Measurements from ENCODE around the gene SRPK1. TPM values are rescaled to one million over a fixed set of nuclear protein-coding genes. Genes with fewer than 3 reads are reported as not detected.

Gene SRPK1
- 10 to 100 TPM; 65.9 to 66.0 TPM for total RNA-seq

- Mint-ChIP-seq H3K36me3 (ENCODE audit: low read depth) (peaks cover 15% of the 10 kb centered on the region), H3K4me1 (peaks cover 43% of the 10 kb centered on the region), H3K27ac (peak within 1 kb of the TSS; percentile 92), H3K9me3 (no peaks in the 10 kb centered on the region), H3K4me3 (peak within 1 kb of the TSS; percentile 93), H3K27me3 (no peaks in the 10 kb centered on the region)
- ChIA-PET CTCF (no interaction called here), POLR2A (no interaction called here)
- peak; percentile 88 for DNase-seq
Observed at GRCh38 chr6:35920793-35921732, at the start of gene SRPK1. SRPK1 (minus strand) TSS chr6:35921098; CDS start chr6:35921056, 42 bp downstream.

GRCh38 chr6:35970181-35970580 is 49.3 kb upstream of the SRPK1 start:
- ChIA-PET CTCF (interaction anchor here (1.1 kb wide), 1 partner anchor 12 kb away, joined by 3 read pairs; no protein-coding TSS in a partner anchor), POLR2A (no interaction called here)
- H3K9me3 Mint-ChIP-seq, result no peaks in the 10 kb centered on the region

GRCh38 chr6:35969646-35970045 is 48.7 kb upstream of the SRPK1 start:
- no peaks in the 10 kb centered on the region for H3K9me3 Mint-ChIP-seq
- CTCF ChIA-PET, result interaction anchor here (0.6 to 1.1 kb wide), 2 partner anchors 12 to 60 kb away, joined by 3 read pairs; no protein-coding TSS in a partner anchor
- H3K4me3 Mint-ChIP-seq, result no peak overlapping the region
- POLR2A ChIA-PET, result no interaction called here
- no peak overlapping the region for H3K27ac Mint-ChIP-seq
- no peaks in the 10 kb centered on the region for H3K36me3 Mint-ChIP-seq (ENCODE audit: low read depth)
- DNase-seq, result no peak
- peaks cover 4% of the 10 kb centered on the region for H3K27me3 Mint-ChIP-seq
- H3K4me1 Mint-ChIP-seq, result peaks cover 5% of the 10 kb centered on the region

More at GRCh38 chr6:35970181-35970580, 49.3 kb upstream of the SRPK1 start:
- no peaks in the 10 kb centered on the region for H3K36me3 Mint-ChIP-seq (ENCODE audit: low read depth)
- no peak for DNase-seq
- no peak overlapping the region for H3K27ac Mint-ChIP-seq
- peaks cover 5% of the 10 kb centered on the region for H3K4me1 Mint-ChIP-seq
- H3K4me3 Mint-ChIP-seq, result no peak overlapping the region
- H3K27me3 Mint-ChIP-seq, result peaks cover 4% of the 10 kb centered on the region

- Mint-ChIP-seq H3K27me3 (peaks cover 4% of the 10 kb centered on the region), H3K4me3 (no peak overlapping the region), H3K9me3 (no peaks in the 10 kb centered on the region), H3K27ac (no peak overlapping the region), H3K4me1 (peaks cover 3% of the 10 kb centered on the region), H3K36me3 (ENCODE audit: low read depth) (no peaks in the 10 kb centered on the region)
- ChIA-PET POLR2A (no interaction called here), CTCF (no interaction called here)
- DNase-seq, result no peak
Observed at GRCh38 chr6:35968821-35969220, 47.9 kb upstream of the SRPK1 start.

GRCh38 chr6:35967076-35967774 is 46.3 kb upstream of the SRPK1 start:
- Mint-ChIP-seq H3K9me3 (no peaks in the 10 kb centered on the region), H3K4me1 (no peaks in the 10 kb centered on the region), H3K36me3 (ENCODE audit: low read depth) (no peaks in the 10 kb centered on the region), H3K27ac (no peak overlapping the region), H3K4me3 (no peak overlapping the region), H3K27me3 (peaks cover 11% of the 10 kb centered on the region)
- ChIA-PET POLR2A (no interaction called here), CTCF (interaction anchor here (1.0 kb wide), 1 partner anchor 73 kb away, joined by 3 read pairs; no protein-coding TSS in a partner anchor)
- no peak for DNase-seq

GRCh38 chr6:35962779-35963560 is 42.1 kb upstream of the SRPK1 start:
- Mint-ChIP-seq H3K27ac (no peak overlapping the region), H3K4me3 (no peak overlapping the region), H3K4me1 (no peaks in the 10 kb centered on the region), H3K36me3 (ENCODE audit: low read depth) (no peaks in the 10 kb centered on the region), H3K27me3 (peaks cover 35% of the 10 kb centered on the region), H3K9me3 (no peaks in the 10 kb centered on the region)
- ChIA-PET POLR2A (no interaction called here), CTCF (interaction anchor here (1.2 kb wide), 1 partner anchor 9 kb away, joined by 5 read pairs; no protein-coding TSS in a partner anchor)
- DNase-seq, result no peak

- CTCF ChIA-PET, result no interaction called here
- POLR2A ChIA-PET, result no interaction called here
Observed at GRCh38 chr6:35960187-35960586, 39.3 kb upstream of the SRPK1 start.

GRCh38 chr6:35955970-35956369 is 35.1 kb upstream of the SRPK1 start:
- H3K9me3 Mint-ChIP-seq, result no peaks in the 10 kb centered on the region
- no peak overlapping the region for H3K27ac Mint-ChIP-seq
- no peak overlapping the region for H3K4me3 Mint-ChIP-seq
- no peaks in the 10 kb centered on the region for H3K36me3 Mint-ChIP-seq (ENCODE audit: low read depth)
- peaks cover 17% of the 10 kb centered on the region for H3K27me3 Mint-ChIP-seq
- ChIA-PET CTCF (interaction anchor here (1.1 to 2.0 kb wide), 2 partner anchors 69 to 72 kb away, joined by 4 to 7 read pairs; partner anchors contain the start of gene MAPK14), POLR2A (no interaction called here)
- peaks cover 7% of the 10 kb centered on the region for H3K4me1 Mint-ChIP-seq
- peak; percentile 10 for DNase-seq

More at GRCh38 chr6:35960187-35960586, 39.3 kb upstream of the SRPK1 start:
- Mint-ChIP-seq H3K27me3 (peaks cover 31% of the 10 kb centered on the region), H3K4me1 (no peaks in the 10 kb centered on the region), H3K9me3 (no peaks in the 10 kb centered on the region), H3K36me3 (ENCODE audit: low read depth) (no peaks in the 10 kb centered on the region), H3K4me3 (no peak overlapping the region), H3K27ac (no peak overlapping the region)
- DNase-seq, result no peak

GRCh38 chr6:35955521-35955920 is 34.6 kb upstream of the SRPK1 start:
- H3K4me3 Mint-ChIP-seq, result no peak overlapping the region
- POLR2A ChIA-PET, result no interaction called here
- DNase-seq, result no peak
- CTCF ChIA-PET, result interaction anchor here (1.1 to 2.0 kb wide), 2 partner anchors 70 to 72 kb away, joined by 4 to 7 read pairs; partner anchors contain the start of gene MAPK14
- H3K4me1 Mint-ChIP-seq, result peaks cover 7% of the 10 kb centered on the region
- no peak overlapping the region for H3K27ac Mint-ChIP-seq
- H3K27me3 Mint-ChIP-seq, result peaks cover 13% of the 10 kb centered on the region
- no peaks in the 10 kb centered on the region for H3K9me3 Mint-ChIP-seq
- H3K36me3 Mint-ChIP-seq (ENCODE audit: low read depth), result no peaks in the 10 kb centered on the region

GRCh38 chr6:35955071-35955470 is 34.2 kb upstream of the SRPK1 start:
- Mint-ChIP-seq H3K27me3 (peaks cover 11% of the 10 kb centered on the region), H3K36me3 (ENCODE audit: low read depth) (no peaks in the 10 kb centered on the region), H3K27ac (no peak overlapping the region), H3K4me3 (no peak overlapping the region), H3K9me3 (no peaks in the 10 kb centered on the region), H3K4me1 (peaks cover 7% of the 10 kb centered on the region)
- POLR2A ChIA-PET, result no interaction called here
- DNase-seq, result no peak
- CTCF ChIA-PET, result interaction anchor here (0.7 to 2.0 kb wide), 2 partner anchors 43 to 73 kb away, joined by 3 to 7 read pairs; partner anchors contain the start of gene MAPK14

GRCh38 chr6:35954333-35954732 is 33.4 kb upstream of the SRPK1 start:
- ChIA-PET CTCF (interaction anchor here (0.7 to 2.0 kb wide), 4 partner anchors 9 to 73 kb away, joined by 3 to 7 read pairs (median 4); partner anchors contain the start of gene MAPK14), POLR2A (no interaction called here)

GRCh38 chr6:35948725-35949124 is 27.8 kb upstream of the SRPK1 start:
- no peaks in the 10 kb centered on the region for H3K36me3 Mint-ChIP-seq (ENCODE audit: low read depth)
- POLR2A ChIA-PET, result no interaction called here
- CTCF ChIA-PET, result interaction anchor here (0.6 kb wide), 1 partner anchor 390 kb away, joined by 3 read pairs; no protein-coding TSS in a partner anchor
- no peak overlapping the region for H3K27ac Mint-ChIP-seq
- no peaks in the 10 kb centered on the region for H3K27me3 Mint-ChIP-seq
- peaks cover 7% of the 10 kb centered on the region for H3K4me1 Mint-ChIP-seq
- DNase-seq, result no peak
- no peaks in the 10 kb centered on the region for H3K9me3 Mint-ChIP-seq
- no peak overlapping the region for H3K4me3 Mint-ChIP-seq

More at GRCh38 chr6:35954333-35954732, 33.4 kb upstream of the SRPK1 start:
- Mint-ChIP-seq H3K27ac (no peak overlapping the region), H3K4me1 (peaks cover 7% of the 10 kb centered on the region), H3K4me3 (no peak overlapping the region), H3K27me3 (peaks cover 8% of the 10 kb centered on the region), H3K36me3 (ENCODE audit: low read depth) (no peaks in the 10 kb centered on the region), H3K9me3 (no peaks in the 10 kb centered on the region)
- no peak for DNase-seq
